Stimulated activated CD8-positive, alpha-beta memory T cell treated with anti-CD3 and anti-CD28 coated beads, Interleukin-12 subunit alpha, Interleukin-12 subunit beta, amount 100 ng/mL, for 24 hours (primary cell): ENCODE measurements around the gene SASH3.

Experiments used
- DNase-seq: peaks from one replicate; pipeline ENCODE4 v3.0.0-alpha.2; 2020; ENCODE audit errors: extremely low read depth

The SASH3 gene

GRCh38 chrX:129759576-129760061 is 20.1 kb upstream of the SASH3 start:
- no peak for DNase-seq

- no peak for DNase-seq
Measured at GRCh38 chrX:129760155-129760554, 19.6 kb upstream of the SASH3 start.

GRCh38 chrX:129760981-129761380 is 18.8 kb upstream of the SASH3 start:
- DNase-seq = no peak

DNA sequence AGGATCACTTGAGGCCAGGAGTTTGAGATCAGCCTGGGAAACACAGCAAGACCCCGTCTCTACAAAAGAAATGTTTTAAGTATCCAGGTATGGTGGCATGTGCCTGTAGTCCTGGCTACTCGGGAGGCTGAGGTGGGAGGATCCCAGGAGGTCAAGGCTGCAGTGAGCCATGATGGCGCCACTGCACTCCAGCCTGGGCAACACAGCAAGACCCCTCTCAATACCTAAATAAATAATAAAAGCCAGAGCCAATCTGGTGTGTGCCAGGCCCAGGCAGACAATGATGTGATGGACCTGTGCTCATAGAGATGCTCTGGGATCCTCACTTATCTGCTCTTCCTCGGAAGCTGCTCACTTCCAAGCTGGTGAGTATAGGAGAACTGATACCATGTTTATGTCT is 18.2 kb upstream of the SASH3 start:
- no peak for DNase-seq

GRCh38 chrX:129762448-129762847 is 17.3 kb upstream of the SASH3 start:
- no peak for DNase-seq

GRCh38 chrX:129763666-129764065 is 16.1 kb upstream of the SASH3 start:
- no peak for DNase-seq

DNA sequence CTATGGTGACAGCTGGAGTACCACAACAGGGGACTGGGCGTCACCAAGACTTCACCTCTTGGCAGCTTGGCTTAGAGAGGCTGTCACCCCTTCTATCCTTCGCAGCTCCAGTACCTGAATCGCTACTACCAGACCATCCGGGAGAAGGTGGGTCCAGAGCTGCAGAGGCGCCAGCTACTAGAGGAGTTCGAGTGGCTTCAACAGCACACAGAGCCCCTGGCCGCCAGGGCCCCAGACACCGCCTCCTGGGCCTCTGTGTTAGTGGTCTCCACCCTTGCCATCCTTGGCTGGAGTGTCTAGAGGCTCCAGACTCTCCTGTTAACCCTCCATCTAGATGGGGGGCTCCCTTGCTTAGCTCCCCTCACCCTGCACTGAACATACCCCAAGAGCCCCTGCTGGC is 11.6 kb upstream of the SASH3 start:
- DNase-seq = no peak

- DNase-seq = no peak
Measured at GRCh38 chrX:129768586-129769466, 10.9 kb upstream of the SASH3 start.

- DNase-seq = no peak
Measured at GRCh38 chrX:129769467-129770154, 10.1 kb upstream of the SASH3 start.

DNA sequence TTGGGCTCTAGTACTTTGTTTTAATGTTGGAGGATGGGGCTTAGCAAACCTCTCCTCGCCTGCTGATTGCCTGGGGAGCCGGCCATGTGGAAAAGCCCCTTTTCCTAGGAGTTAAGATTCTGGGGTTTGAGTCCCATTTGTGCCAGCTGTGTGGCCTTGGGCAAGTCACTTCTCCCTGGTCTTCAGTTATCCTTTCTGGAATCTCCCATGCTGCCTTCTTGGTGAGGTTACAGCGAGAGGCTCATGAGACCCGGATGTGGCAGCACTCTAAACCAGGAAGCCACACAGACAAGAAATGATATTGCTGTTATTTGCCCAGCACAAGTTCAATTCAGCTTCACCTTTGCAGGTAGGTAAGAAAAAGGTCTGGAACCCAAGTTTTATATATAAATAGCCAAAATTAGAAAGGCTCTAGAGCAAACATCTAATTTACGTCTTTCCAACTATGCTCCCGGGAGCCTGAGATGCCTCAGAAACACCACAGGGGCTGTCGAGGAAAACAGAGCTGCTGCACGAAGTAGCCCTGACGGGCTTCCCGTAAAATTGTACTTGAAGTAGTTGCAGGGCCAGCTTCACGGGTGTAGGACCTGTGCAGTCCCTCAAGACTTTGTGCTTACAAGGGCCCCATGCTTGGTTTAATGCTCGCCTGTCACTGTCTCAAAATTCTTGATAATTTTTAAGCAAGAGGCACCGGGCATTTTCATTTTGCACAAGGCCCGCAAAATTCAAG is 8.3 kb upstream of the SASH3 start:
- DNase-seq = no peak

DNA sequence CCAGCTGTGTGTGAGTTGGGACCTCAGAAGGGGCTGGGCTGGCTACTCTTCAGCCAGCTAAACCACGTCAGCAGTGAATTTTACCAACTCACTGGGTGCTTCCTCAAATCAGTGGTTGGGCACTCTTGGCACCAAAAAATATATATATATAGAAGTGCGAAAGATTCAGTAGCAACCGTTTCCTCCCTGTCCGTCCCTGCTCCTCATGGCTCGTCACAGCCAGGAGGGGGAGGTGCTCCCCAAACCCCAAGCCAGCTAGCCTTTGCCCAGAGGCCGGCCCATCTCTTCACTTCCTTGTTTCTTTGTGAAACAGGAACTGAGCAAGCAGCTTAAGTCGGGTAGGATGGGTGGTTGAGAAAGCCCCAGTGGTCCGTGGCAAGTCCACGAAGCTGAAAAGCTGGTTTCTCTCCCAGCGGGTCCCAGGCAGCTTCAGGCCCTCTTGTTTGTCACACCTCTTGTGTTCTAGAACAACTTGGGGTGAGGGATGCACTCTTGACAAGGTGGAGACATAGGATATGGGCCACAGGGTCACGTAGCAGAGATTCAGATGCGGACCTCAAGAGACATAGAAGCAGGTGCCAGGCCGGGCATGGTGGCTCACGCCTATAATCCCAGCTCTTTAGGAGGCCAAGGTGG is 6.8 kb upstream of the SASH3 start:
- DNase-seq = no peak

DNA sequence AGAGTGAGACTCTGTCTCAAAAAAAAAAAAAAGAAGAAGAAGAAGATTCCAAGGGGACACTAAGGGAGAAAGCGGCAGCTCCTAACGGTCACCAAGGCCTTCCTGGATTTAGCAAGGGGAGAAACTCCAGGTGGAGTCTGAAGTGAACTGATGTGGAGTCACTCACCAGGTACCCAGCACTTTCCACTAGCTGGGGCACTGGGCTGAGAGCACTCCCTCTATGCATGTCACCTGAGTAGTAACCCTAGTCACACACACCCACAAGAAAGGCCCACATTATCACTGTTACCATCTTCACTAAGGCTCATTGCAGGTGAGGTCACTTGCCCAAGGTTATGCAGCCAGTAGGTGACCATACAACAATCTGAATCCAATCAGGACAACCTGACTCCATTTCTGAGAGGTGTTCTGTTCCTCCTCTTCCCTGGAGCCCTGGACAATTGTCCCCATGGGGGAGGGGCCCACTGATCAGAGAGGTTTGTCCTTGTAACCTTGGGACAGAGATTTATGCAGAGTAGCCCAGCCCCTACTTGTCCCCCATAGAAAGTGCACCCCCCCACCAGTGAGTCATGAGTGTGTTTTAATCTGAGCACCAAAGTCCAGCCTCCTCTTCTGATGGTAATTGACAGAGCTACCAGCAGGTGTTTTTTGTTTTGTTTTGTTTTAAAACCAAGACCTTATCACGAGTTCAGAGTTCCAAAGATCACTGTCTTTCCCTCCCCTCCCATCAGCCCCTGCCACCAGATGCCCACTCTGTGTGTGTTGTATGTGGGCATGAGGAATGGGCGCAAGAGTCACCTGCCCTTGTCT is 5.9 kb upstream of the SASH3 start:
- DNase-seq = no peak

DNA sequence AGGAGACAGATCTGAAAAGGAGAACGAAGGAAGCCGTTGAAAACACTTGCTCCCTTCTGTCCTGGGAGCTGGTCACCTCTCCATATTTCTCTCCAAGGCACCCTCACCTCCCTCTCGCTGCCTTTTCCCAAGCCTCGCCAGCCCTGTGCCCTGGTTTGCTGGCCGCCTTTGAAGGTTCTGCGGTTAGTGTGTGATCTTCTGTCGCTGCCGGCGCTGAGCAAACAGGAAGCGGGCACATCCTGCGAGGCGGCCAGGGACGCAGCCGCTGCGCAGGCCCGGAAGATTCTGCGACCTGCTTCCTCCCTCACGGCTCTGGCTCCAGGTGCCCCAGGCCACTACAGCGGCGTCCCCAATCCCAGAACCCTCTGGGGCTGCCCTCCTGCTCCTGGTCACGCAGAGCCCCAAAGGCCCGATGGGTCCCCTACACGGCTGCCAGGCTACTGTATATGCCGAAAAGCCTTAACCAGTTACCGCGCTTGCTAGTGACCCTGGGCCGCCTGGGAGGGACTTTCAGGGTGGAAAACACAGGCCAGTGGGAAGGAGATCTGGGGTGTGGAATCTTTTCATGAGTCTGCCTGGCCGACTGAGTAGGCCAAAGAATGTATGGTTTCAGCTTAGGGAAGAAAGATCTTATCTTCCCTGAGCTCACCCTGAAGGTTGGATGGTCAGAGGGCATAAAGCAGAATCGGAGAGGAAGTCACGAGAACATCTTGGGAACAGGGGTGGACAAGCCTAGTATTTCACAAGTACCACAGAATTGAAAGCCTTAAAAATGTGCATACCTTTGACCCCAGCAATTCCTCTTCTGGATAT is 2.3 kb upstream of the SASH3 start:
- no peak for DNase-seq

- no peak for DNase-seq
Measured at GRCh38 chrX:129779086-129779672, 570 bp upstream of the SASH3 start.

- no peak for DNase-seq
Measured at GRCh38 chrX:129780441-129781105, 824 bp downstream of the SASH3 start.

DNA sequence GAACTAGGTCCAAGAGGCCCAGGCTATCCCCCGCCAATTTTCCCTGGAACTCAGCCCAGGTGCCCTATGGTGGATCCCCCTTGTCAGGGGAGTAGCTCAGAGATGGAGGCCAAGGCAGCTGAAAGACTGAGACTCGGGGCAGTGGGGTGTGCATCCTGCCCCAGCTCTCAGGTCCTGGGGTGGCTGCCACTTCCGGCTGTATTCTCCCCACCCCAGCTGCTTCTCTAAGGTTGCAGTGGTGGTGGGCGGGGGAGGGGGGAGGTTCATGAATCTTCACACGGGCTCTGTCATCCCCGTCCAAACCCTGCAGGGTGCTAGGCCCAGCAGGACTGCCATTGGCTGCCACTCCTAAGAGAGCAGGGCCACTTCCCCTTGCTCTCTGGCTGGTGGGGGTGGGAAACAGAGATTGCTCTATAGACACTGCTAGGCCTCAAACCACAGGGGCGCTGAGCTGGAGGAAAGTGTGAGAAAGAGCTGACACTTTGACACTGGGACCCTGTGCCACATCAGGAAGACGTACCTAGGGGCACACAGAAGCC is 1.5 kb downstream of the SASH3 start:
- peak; percentile 61 for DNase-seq

GRCh38 chrX:129781680-129782495 is 2.1 kb downstream of the SASH3 start:
- DNase-seq = no peak

DNA sequence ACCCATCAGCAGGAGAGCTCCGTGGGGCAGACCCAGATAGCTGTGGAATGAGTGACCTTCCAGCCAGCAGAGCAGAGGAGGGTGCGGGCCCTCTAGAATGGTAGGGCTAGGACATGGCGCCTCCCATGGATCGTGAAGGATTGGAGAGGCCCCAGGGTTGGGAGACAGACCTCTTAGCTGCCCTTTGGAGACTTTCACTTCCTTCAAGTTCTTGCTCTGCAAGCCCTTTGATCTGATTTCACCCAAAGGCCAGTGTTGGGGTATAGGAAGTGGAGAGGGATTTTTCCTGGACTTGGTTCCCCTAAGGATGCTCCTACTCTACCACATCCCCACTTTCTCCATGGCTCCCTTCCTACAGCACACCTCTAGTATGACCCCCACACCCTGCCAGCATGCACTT is 3.0 kb downstream of the SASH3 start:
- DNase-seq = no peak
